Measurements from ENCODE around the gene NEDD8.

Gene NEDD8

GRCh38 chr14:24196071-24197055, 35.8 kb downstream of the NEDD8 start:
- no peak for DNase-seq (ENCODE audit: low read depth)

GRCh38 chr14:24195186-24196070, 36.7 kb downstream of the NEDD8 start, which contains the start of gene TM9SF1:
TM9SF1 (minus strand) TSS chr14:24195441; CDS start chr14:24195019, 422 bp downstream.
- peak; percentile 83 for DNase-seq (ENCODE audit: low read depth)

- DNase-seq (ENCODE audit: low read depth): no peak
Observed at GRCh38 chr14:24194873-24195185, 37.3 kb downstream of the NEDD8 start.

GRCh38 chr14:24194186-24194872, 37.8 kb downstream of the NEDD8 start:
- DNase-seq (ENCODE audit: low read depth): no peak

- no peak for DNase-seq (ENCODE audit: low read depth)
Observed at GRCh38 chr14:24192933-24193332, 39.2 kb downstream of the NEDD8 start.

- DNase-seq (ENCODE audit: low read depth): no peak
Observed at GRCh38 chr14:24190416-24190815, 41.8 kb downstream of the NEDD8 start.

- DNase-seq (ENCODE audit: low read depth): no peak
Observed at GRCh38 chr14:24189460-24189859, 42.7 kb downstream of the NEDD8 start.

GRCh38 chr14:24189059-24189375, 43.1 kb downstream of the NEDD8 start:
- no peak for DNase-seq (ENCODE audit: low read depth)

- DNase-seq (ENCODE audit: low read depth): peak; percentile 90
Observed at GRCh38 chr14:24188251-24189058, 43.7 kb downstream of the NEDD8 start, which contains the start of gene IPO4. IPO4 (minus strand) TSS chr14:24188816; CDS start chr14:24188787, 29 bp downstream.

GRCh38 chr14:24187539-24187915, 44.6 kb downstream of the NEDD8 start:
- DNase-seq (ENCODE audit: low read depth): no peak

- DNase-seq (ENCODE audit: low read depth): no peak
Observed at GRCh38 chr14:24186831-24187538, 45.2 kb downstream of the NEDD8 start.

GRCh38 chr14:24185741-24186140, 46.4 kb downstream of the NEDD8 start:
- DNase-seq (ENCODE audit: low read depth): no peak

- DNase-seq (ENCODE audit: low read depth): no peak
Observed at GRCh38 chr14:24185026-24185425, 47.1 kb downstream of the NEDD8 start.

GRCh38 chr14:24184104-24184970, 47.8 kb downstream of the NEDD8 start:
- no peak for DNase-seq (ENCODE audit: low read depth)

- DNase-seq (ENCODE audit: low read depth): no peak
Observed at GRCh38 chr14:24183014-24183481, 49.1 kb downstream of the NEDD8 start.

- no peak for DNase-seq (ENCODE audit: low read depth)
Observed at GRCh38 chr14:24182110-24182882, 49.9 kb downstream of the NEDD8 start.

- no peak for DNase-seq (ENCODE audit: low read depth)
Observed at GRCh38 chr14:24181371-24182077, 50.6 kb downstream of the NEDD8 start.

All from stimulated activated CD8-positive, alpha-beta memory T cell treated with anti-CD3 and anti-CD28 coated beads, Interleukin-12 subunit alpha, Interleukin-12 subunit beta, amount 100 ng/mL, for 4 hours (primary cell).